HG03469 (cell line): ENCODE data around the gene MUSK.

ENCODE experiments used
- ATAC-seq: cut with Tn5 transposase; IDR thresholded peaks from one replicate; pipeline ENCODE4 v1.9.1; 2021; ENCODE audit warnings: mild to moderate bottlenecking, moderate library complexity, moderate number of reproducible peaks; ENCODE audit not compliant: unreplicated experiment

MUSK gene

GRCh38 chr9:110847671-110848070 lies 179.1 kb downstream of the MUSK start:
- no peak for ATAC-seq

GRCh38 chr9:110850401-110851135 lies 182.0 kb downstream of the MUSK start:
- no peak for ATAC-seq
